GM18909 (cell line): ENCODE data around the gene POU4F2.
"Not testable (repeated sequence)": the region's sequence is repeated elsewhere in the genome, so short reads cannot be mapped to it uniquely, and the experiment has no call there.

Experiments used
- ATAC-seq: cut with Tn5 transposase; IDR thresholded peaks from one replicate; pipeline ENCODE4 v1.9.1; 2021; ENCODE audit warnings: mild to moderate bottlenecking; ENCODE audit not compliant: unreplicated experiment, poor library complexity

The POU4F2 gene

GRCh38 chr4:146650034-146650433, 11.3 kb downstream of the POU4F2 start:
- ATAC-seq, result no peak

GRCh38 chr4:146654687-146655520, 16.2 kb downstream of the POU4F2 start:
- ATAC-seq, result no peak

GRCh38 chr4:146655521-146655856, 16.8 kb downstream of the POU4F2 start:
- ATAC-seq, result no peak

- ATAC-seq, result no peak
These were observed 22.7 kb downstream of the POU4F2 start for GRCh38 chr4:146661367-146661766.

GRCh38 chr4:146663968-146664311, 25.2 kb downstream of the POU4F2 start:
- not testable (repeated sequence) for ATAC-seq

GRCh38 chr4:146674829-146675570, 36.3 kb downstream of the POU4F2 start:
- no peak for ATAC-seq
